Measurements from ENCODE around the gene KNL1. TPM values are rescaled to one million over a fixed set of nuclear protein-coding genes. Genes with fewer than 3 reads are reported as not detected.
A peak's percentile ranks its signal among the peaks of the same experiment; 100 is the strongest.

Gene KNL1, protein sequence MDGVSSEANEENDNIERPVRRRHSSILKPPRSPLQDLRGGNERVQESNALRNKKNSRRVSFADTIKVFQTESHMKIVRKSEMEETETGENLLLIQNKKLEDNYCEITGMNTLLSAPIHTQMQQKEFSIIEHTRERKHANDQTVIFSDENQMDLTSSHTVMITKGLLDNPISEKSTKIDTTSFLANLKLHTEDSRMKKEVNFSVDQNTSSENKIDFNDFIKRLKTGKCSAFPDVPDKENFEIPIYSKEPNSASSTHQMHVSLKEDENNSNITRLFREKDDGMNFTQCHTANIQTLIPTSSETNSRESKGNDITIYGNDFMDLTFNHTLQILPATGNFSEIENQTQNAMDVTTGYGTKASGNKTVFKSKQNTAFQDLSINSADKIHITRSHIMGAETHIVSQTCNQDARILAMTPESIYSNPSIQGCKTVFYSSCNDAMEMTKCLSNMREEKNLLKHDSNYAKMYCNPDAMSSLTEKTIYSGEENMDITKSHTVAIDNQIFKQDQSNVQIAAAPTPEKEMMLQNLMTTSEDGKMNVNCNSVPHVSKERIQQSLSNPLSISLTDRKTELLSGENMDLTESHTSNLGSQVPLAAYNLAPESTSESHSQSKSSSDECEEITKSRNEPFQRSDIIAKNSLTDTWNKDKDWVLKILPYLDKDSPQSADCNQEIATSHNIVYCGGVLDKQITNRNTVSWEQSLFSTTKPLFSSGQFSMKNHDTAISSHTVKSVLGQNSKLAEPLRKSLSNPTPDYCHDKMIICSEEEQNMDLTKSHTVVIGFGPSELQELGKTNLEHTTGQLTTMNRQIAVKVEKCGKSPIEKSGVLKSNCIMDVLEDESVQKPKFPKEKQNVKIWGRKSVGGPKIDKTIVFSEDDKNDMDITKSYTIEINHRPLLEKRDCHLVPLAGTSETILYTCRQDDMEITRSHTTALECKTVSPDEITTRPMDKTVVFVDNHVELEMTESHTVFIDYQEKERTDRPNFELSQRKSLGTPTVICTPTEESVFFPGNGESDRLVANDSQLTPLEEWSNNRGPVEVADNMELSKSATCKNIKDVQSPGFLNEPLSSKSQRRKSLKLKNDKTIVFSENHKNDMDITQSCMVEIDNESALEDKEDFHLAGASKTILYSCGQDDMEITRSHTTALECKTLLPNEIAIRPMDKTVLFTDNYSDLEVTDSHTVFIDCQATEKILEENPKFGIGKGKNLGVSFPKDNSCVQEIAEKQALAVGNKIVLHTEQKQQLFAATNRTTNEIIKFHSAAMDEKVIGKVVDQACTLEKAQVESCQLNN (N-terminal part only)
- total RNA-seq = 10 to 100 TPM; 31.0 to 32.7 TPM

DNA sequence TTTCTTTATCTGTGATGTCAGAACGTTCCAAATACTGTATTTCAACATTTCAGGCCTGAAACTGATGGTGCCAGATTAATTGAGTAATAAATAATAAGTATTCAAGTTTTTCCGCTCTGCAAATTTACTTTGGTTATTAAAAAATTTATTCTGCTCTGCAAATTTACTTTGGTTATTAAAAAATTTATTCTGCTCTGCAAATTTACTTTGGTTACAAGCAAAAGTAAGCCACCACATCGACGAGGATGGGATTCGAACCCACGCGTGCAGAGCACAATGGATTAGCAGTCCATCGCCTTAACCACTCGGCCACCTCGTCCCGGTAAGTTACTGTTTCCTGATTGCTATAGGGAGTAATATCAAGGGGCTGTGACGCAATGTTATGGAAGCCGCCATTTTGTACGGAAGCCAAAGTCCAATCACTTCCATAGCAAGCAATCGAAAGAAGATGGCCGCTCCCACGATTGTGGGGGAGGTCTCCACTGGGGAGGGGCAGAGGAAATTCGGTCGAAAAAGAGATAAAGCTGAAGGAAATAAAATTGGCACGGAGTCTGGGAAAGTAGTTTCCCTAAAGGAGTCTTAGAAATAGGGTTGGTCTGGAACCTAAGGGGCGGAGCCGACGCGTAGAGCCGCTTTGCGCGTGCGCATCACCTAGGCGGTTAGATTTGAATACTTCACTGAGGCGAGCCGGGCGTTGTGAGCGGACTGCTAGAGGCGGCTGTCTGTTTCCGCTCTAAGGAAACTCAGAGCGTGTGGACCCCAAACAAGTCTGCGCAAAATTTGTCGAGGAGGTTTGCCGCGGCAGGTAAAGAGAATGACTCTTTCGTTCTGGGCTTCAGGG, at the start of gene KNL1:
TSS of gene KNL1 (plus strand) at position 662 of the 841 bp plus-strand sequence. CDS start 8,683 bp downstream, outside the sequence.
- H3K36me3 Mint-ChIP-seq (ENCODE audit: low read depth) = no peaks in the 10 kb centered on the region
- H3K27ac Mint-ChIP-seq = peak within 1 kb of the TSS; percentile 99
- peak; percentile 95 for DNase-seq
- peaks cover 5% of the 10 kb centered on the region for H3K27me3 Mint-ChIP-seq (ENCODE audit: low read depth)
- intact Hi-C loops (cut with micrococcal nuclease) = loop anchor here (1.0 to 2.0 kb wide), 13 partner anchors 25 to 637 kb away; partner anchors contain the start of genes BAHD1, C15orf62, CCDC32 and CHAC1
- H3K9me3 Mint-ChIP-seq = no peaks in the 10 kb centered on the region
- CTCF ChIA-PET = interaction anchor here (0.7 to 1.2 kb wide), 4 partner anchors 19 to 256 kb away, joined by 3 read pairs; no protein-coding TSS in a partner anchor
- H3K4me1 Mint-ChIP-seq (ENCODE audit: low read depth) = peaks cover 23% of the 10 kb centered on the region
- peak within 1 kb of the TSS; percentile 97 for H3K4me3 Mint-ChIP-seq

DNA sequence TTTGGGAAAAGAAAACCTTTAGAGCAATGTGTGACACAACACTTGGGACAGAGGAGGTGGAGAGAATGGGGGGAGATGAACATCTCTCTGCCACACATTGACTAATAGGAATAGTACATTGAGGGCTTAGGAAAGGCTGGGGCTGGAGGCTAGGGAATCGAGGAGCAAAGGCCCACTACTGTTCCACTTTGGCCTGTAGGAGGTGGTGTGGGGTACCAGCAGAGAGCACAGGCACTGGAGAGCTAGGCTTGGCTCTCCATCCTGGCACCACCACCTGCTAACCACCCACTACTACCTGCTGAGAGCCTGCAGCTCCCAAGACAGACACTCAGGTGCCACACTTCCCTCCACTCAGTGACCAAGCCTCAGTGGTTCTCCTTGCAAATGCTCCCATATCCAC, 48.6 kb upstream of the KNL1 start:
- CTCF ChIA-PET = no interaction called here
- H3K9me3 Mint-ChIP-seq = no peaks in the 10 kb centered on the region
- intact Hi-C loops (cut with micrococcal nuclease) = no loop called here

GRCh38 chr15:40548610-40549009, 45.4 kb upstream of the KNL1 start:
- H3K27ac Mint-ChIP-seq = no peak overlapping the region
- no peaks in the 10 kb centered on the region for H3K9me3 Mint-ChIP-seq
- CTCF ChIA-PET = interaction anchor here (1.3 kb wide), 1 partner anchor 131 kb away, joined by 6 read pairs; no protein-coding TSS in a partner anchor
- peaks cover 16% of the 10 kb centered on the region for H3K36me3 Mint-ChIP-seq (ENCODE audit: low read depth)
- no peaks in the 10 kb centered on the region for H3K27me3 Mint-ChIP-seq (ENCODE audit: low read depth)
- no peak for DNase-seq
- peaks cover 2% of the 10 kb centered on the region for H3K4me1 Mint-ChIP-seq (ENCODE audit: low read depth)
- no peak overlapping the region for H3K4me3 Mint-ChIP-seq
- intact Hi-C loops (cut with micrococcal nuclease) = no loop called here

More for the DNA sequence above, 48.6 kb upstream of the KNL1 start:
- peaks cover 8% of the 10 kb centered on the region for H3K36me3 Mint-ChIP-seq (ENCODE audit: low read depth)
- no peak overlapping the region for H3K4me3 Mint-ChIP-seq
- H3K27me3 Mint-ChIP-seq (ENCODE audit: low read depth) = no peaks in the 10 kb centered on the region
- no peak for DNase-seq
- peaks cover 2% of the 10 kb centered on the region for H3K4me1 Mint-ChIP-seq (ENCODE audit: low read depth)
- H3K27ac Mint-ChIP-seq = no peak overlapping the region

DNA sequence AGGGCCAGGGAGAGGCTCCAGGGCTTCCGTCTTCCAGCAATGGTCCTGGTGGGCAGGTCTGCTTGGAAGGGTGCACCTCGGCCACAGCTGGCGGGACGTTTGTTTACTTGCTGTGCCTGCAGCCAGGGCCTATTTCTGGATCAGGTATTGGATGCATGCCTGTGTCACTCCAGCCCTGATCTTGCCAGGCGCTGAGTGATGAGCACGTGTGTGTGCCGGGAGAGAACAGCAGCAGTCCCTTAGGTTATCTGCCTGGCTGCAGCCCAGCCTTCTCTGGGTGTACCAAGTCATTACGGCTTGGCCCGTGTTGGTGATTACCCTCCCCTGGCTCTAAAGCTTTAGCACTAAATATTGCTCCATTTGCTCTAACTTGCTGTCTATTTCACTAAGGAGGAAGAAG, 44.2 kb upstream of the KNL1 start:
- intact Hi-C loops (cut with micrococcal nuclease) = no loop called here
- peaks cover 16% of the 10 kb centered on the region for H3K36me3 Mint-ChIP-seq (ENCODE audit: low read depth)
- DNase-seq = no peak
- H3K27ac Mint-ChIP-seq = no peak overlapping the region
- H3K27me3 Mint-ChIP-seq (ENCODE audit: low read depth) = no peaks in the 10 kb centered on the region
- CTCF ChIA-PET = interaction anchor here (1.1 kb wide), 1 partner anchor 116 kb away, joined by 4 read pairs; no protein-coding TSS in a partner anchor
- no peak overlapping the region for H3K4me3 Mint-ChIP-seq
- H3K9me3 Mint-ChIP-seq = no peaks in the 10 kb centered on the region
- no peaks in the 10 kb centered on the region for H3K4me1 Mint-ChIP-seq (ENCODE audit: low read depth)

GRCh38 chr15:40550341-40551037, 43.6 kb upstream of the KNL1 start:
- Mint-ChIP-seq H3K27me3 (ENCODE audit: low read depth) (no peaks in the 10 kb centered on the region), H3K9me3 (no peaks in the 10 kb centered on the region), H3K4me1 (ENCODE audit: low read depth) (no peaks in the 10 kb centered on the region), H3K27ac (no peak overlapping the region), H3K36me3 (ENCODE audit: low read depth) (peaks cover 16% of the 10 kb centered on the region), H3K4me3 (no peak overlapping the region)
- DNase-seq = no peak
- intact Hi-C loops (cut with micrococcal nuclease) = no loop called here
- CTCF ChIA-PET = interaction anchor here (1.1 kb wide), 1 partner anchor 115 kb away, joined by 4 read pairs; no protein-coding TSS in a partner anchor

DNA sequence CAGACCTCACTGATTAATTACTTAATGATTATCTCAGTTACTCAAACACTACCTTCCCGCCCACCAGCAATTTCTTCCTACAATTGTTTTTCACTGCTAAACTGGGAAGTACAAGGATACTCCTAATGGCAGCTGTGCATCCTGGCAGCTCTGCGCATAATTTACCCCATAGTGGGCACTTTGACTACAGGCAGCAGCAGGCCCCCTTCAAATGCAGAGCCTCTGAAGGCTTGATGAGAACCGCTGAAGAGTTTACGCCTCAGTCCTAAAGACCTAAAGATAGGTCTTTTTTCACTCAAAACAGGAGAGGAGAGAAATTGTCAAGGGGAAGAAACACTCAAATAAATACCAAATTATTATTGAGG, 39.9 kb upstream of the KNL1 start:
- no peak for DNase-seq
- H3K9me3 Mint-ChIP-seq = no peaks in the 10 kb centered on the region
- peaks cover 6% of the 10 kb centered on the region for H3K4me1 Mint-ChIP-seq (ENCODE audit: low read depth)
- intact Hi-C loops (cut with micrococcal nuclease) = no loop called here
- no peaks in the 10 kb centered on the region for H3K27me3 Mint-ChIP-seq (ENCODE audit: low read depth)
- CTCF ChIA-PET = no interaction called here
- H3K4me3 Mint-ChIP-seq = no peak overlapping the region
- H3K36me3 Mint-ChIP-seq (ENCODE audit: low read depth) = peaks cover 21% of the 10 kb centered on the region
- H3K27ac Mint-ChIP-seq = no peak overlapping the region

GRCh38 chr15:40555876-40556275, 38.2 kb upstream of the KNL1 start:
- no peaks in the 10 kb centered on the region for H3K9me3 Mint-ChIP-seq
- H3K36me3 Mint-ChIP-seq (ENCODE audit: low read depth) = peaks cover 22% of the 10 kb centered on the region
- no peaks in the 10 kb centered on the region for H3K27me3 Mint-ChIP-seq (ENCODE audit: low read depth)
- CTCF ChIA-PET = no interaction called here
- intact Hi-C loops (cut with micrococcal nuclease) = no loop called here
- no peak for DNase-seq
- no peak overlapping the region for H3K27ac Mint-ChIP-seq
- no peak overlapping the region for H3K4me3 Mint-ChIP-seq
- peaks cover 13% of the 10 kb centered on the region for H3K4me1 Mint-ChIP-seq (ENCODE audit: low read depth)

DNA sequence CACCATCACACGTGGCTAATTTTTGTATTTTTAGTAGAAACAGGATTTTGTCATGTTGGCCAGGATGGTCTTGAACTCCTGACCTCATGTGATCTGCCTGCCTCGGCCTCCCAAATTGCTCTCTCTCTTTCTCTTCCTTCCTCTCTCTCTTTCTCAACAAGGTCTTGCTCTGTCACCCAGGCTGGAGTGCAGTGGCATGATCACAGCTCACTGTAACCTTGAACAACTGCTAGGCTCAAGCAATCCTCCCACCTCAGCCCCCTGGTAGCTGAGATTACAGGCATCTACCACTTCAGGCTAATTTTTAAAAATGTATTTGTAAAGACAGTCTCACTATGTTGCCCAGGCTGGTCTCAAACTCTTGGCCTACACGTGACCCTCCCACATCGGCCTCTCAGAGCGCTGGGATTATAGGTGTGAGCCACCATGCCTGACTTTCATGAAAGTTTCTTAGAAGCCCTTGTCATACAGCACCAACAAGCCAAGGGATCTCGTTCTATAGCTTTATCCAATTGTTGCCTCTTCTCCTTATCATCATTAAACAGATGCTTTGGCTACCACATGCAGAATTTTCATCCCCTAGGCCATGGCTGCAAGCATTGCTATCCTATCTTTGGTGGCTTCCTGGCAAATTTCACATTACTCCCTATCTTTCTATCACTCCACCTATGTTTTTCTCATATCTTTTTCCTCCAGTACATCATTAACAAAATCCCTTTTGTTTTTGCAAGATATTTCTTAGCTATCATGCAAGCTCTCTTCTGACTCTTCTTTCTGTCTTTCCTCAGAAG, 34.9 kb upstream of the KNL1 start:
- CTCF ChIA-PET = interaction anchor here (0.6 kb wide), 1 partner anchor 29 kb away, joined by 4 read pairs; no protein-coding TSS in a partner anchor
- Mint-ChIP-seq H3K27me3 (ENCODE audit: low read depth) (no peaks in the 10 kb centered on the region), H3K36me3 (ENCODE audit: low read depth) (peaks cover 18% of the 10 kb centered on the region), H3K4me1 (ENCODE audit: low read depth) (peaks cover 30% of the 10 kb centered on the region), H3K9me3 (no peaks in the 10 kb centered on the region), H3K27ac (no peak overlapping the region), H3K4me3 (no peak overlapping the region)
- DNase-seq = no peak
- intact Hi-C loops (cut with micrococcal nuclease) = no loop called here

- intact Hi-C loops (cut with micrococcal nuclease) = no loop called here
- H3K36me3 Mint-ChIP-seq (ENCODE audit: low read depth) = peaks cover 6% of the 10 kb centered on the region
- DNase-seq = no peak
- H3K4me3 Mint-ChIP-seq = no peak overlapping the region
- no peaks in the 10 kb centered on the region for H3K9me3 Mint-ChIP-seq
- H3K4me1 Mint-ChIP-seq (ENCODE audit: low read depth) = peaks cover 48% of the 10 kb centered on the region
- H3K27me3 Mint-ChIP-seq (ENCODE audit: low read depth) = no peaks in the 10 kb centered on the region
- CTCF ChIA-PET = interaction anchor here (1.3 kb wide), 1 partner anchor 28 kb away, joined by 3 read pairs; no protein-coding TSS in a partner anchor
- H3K27ac Mint-ChIP-seq = no peak overlapping the region
Measured at GRCh38 chr15:40562691-40563090, 31.4 kb upstream of the KNL1 start.

DNA sequence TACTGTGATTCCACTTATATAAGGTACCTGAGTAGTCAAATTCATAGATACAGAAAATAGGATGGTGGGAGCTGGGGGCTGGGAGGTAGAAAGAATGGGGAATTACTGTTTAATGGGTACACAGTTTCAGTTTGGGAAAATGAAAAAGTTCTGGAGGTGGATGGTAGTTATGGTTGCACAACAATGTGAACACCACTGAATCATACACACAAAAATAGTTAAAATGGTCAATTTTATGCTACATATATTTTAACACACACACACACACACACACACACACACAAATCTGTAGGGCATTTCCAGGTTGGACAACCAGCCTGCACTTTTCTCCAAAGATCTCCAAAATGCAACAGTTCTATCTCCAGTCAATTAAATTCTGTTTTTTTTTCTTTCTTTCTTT, 30.6 kb upstream of the KNL1 start:
- Mint-ChIP-seq H3K27ac (peak overlapping the region; percentile 26), H3K27me3 (ENCODE audit: low read depth) (no peaks in the 10 kb centered on the region), H3K9me3 (no peaks in the 10 kb centered on the region), H3K4me1 (ENCODE audit: low read depth) (peaks cover 47% of the 10 kb centered on the region), H3K36me3 (ENCODE audit: low read depth) (peaks cover 6% of the 10 kb centered on the region), H3K4me3 (no peak overlapping the region)
- CTCF ChIA-PET = interaction anchor here (1.3 kb wide), 1 partner anchor 28 kb away, joined by 3 read pairs; no protein-coding TSS in a partner anchor
- intact Hi-C loops (cut with micrococcal nuclease) = no loop called here
- no peak for DNase-seq
